NCI-H187 treated with DMSO at 0.1 percent for 48 hours (cell line): Measurements from ENCODE around the gene ARVCF.

ENCODE experiments used
- DNase-seq: peaks from one replicate; lab custom pipeline; 2025; lab: John Stamatoyannopoulos, UW

The ARVCF gene

DNA sequence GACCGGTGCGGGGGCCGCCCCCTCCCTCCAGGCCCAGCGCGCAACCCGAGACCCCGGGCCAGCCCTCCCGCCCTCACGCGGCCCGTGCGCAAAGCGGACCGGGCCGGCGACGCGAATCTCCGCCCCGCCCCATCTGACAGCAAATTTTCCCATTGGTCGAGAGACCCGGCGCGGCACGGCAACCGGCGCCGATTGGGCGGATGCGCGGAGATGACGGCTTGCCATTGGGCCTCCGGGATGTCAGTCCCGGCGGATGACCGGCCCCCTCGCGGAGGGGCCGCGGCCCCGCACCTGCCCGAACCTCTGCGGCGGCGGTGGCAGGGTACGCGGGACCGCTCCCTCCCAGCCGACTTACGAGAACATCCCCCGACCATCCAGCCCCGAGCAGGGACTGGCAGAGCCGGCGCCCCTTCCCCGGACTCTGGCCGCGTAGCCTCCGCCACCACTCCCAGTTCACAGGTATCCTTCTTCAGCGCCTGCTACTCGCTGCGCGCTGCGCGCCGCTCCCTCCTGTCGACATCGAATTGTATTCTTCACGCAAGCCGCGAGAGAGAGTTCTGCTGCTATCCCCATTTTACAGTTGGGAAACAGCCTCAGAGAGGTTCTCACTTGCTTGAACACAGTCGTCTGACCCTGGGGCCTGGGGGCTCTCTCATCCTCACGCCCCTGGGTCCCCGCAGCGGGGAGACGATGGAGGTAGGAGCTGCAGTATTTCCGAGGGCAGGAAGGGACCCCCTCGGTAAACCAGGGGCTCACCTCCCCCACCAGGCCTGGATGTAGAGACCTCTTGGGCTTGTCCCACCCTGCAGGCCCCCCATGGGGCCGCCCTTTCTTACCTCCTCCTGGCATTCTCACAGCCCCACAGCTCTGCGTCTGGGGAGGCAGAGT, at the start of gene ARVCF:
Gene ARVCF, minus strand, starts transcription at position 90 of the 888 bp plus-strand sequence. CDS start 26,029 bp downstream, outside the sequence.
- DNase-seq = no peak

GRCh38 chr22:20065896-20066616, 49.4 kb upstream of the ARVCF start:
- no peak for DNase-seq

GRCh38 chr22:20064545-20065262, 48.1 kb upstream of the ARVCF start:
- no peak for DNase-seq

DNA sequence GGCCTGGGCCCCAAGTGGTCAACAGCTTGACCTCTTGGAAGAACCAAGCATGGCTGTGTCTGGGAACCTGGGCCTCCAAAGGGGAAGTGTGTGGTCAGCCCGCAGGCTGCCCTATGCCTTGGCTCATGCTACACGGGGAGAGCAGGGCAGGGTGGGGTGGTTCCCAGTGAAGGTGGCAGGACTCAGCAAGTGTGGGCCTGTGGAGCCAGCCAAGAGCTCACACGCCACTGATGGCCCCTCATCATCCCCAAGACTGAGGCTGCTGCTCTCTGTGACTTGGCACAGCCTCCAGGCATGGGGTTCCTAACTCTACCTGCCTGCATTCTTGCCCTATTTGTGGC, 47.5 kb upstream of the ARVCF start:
- no peak for DNase-seq

- DNase-seq = no peak
Measured at GRCh38 chr22:20063271-20064139, 46.9 kb upstream of the ARVCF start.

DNA sequence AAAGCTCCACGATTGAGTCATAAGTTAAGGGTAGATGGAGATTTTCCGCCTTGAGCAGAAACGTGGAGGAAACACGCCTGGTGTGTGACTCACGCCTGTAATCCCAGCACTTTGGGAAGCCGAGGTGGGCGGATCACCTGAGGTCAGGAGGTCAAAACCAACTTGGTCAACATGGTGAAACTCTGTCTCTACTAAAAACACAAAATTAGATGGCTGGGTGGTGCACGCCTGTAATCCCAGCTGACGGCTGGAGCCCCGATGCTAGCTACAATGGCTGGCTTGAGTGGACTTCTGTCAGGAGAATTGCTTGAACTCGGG, 46.1 kb upstream of the ARVCF start:
- DNase-seq = no peak

GRCh38 chr22:20062043-20062765, 45.6 kb upstream of the ARVCF start:
- DNase-seq = no peak

GRCh38 chr22:20061481-20061861, 44.8 kb upstream of the ARVCF start:
- no peak for DNase-seq

DNA sequence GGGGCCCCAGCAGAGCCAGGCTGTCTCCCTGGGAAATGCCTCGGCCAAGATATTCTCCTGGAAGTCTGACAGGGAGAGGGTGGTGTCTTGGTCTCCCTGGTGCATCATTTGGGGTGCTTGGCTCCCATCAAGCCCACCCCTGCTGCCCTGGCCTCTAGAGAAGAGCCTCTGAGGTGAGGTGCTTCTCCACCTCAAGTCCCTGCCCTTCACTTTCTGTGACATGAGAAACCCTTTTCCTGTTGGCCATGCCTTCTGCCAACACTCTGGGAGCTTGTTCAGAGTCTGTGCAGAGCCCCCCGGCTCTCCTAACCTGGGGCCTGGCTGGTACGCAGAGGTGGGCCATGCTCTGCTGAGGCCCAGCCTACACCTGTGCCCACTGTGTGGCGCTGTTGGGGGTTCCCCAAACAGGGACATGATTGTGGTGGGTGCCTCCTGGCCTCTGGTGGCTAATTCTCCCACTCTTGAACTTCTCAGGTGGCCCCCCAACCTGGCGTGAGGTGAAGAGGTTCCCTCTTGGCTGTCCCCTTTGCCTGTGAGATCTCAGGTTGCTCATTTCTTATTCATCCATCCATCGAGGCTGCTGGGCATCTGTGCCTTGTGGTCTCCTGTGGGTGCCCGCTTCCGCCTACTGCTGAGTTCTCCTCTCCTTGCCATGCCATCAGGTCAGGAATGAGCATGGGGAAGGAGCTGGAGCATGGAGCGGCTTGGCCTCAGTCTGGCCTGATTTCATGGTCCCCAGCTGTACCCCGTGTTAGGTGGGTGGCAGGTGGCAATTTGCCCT, 44.3 kb upstream of the ARVCF start:
- DNase-seq = no peak

DNA sequence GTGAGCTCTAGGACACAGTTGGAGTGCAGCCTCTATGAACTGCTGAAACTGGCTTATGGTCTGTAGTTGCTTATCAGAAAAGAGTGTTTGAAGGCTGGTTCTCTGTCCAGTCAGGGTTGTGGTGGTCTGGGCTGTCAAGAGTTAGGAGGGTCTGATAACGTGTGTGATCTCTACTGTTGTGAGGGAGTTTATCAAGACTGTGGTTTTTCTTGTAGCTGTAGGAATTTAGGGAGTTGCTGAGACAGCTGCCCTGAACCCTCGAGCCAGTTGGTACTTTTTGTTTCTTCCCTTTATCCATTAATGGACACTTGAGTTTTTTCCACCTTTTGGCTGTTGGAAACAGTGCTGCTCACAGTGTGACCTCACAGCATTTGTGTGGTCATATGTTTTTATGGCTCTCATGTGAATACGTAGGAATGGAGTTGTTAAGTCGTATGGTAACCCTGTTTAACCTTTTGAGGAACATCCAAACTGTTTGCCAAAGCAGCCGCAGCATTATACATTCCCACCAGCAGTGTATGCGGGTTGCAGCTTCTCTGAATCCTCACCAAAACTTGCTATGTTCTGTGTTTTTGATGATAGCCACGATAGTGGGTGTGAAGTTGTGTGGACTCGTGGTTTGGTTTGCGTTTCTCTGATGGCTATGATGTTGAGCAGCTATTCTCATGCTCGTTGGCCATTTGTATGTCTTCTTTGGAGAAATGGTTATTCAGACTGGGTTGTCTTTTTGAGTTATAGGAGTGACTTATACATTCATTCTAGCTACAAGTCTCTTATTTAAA, 42.6 kb upstream of the ARVCF start:
- no peak for DNase-seq

GRCh38 chr22:20057596-20058268, 41.1 kb upstream of the ARVCF start:
- DNase-seq = no peak

DNA sequence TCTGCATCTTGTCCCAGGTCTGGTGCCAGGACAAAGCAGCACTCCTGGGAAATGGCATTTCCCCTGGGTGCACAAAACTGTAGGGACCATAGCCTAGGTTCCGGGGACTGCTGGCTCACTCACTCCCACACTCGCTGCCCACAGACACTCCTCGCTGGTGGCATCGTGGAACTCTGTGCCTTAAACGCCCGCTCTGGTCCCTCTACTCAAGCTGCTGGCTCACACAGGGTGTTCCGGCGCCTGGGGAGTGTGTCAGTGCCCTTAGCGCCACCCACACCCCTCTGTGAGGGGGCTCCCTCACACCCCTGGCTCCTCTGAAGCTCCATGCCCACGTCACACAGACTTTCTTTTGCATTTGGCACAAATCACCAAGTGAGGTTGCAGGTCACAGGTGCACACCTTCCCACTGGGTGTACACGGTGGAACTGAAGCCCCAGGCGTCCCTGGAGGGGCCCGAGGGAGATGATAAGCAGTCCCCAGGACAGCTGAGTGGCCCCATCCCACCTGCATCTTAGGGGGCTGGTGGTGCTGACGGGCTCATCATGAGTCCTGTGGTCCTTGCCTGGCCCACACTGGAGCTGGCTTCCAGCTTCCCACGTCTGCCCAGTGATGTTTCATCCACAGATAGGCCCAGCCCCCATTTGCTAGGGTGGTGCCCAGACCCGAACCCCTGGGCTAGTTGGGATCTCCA, 40.2 kb upstream of the ARVCF start:
- DNase-seq = no peak

DNA sequence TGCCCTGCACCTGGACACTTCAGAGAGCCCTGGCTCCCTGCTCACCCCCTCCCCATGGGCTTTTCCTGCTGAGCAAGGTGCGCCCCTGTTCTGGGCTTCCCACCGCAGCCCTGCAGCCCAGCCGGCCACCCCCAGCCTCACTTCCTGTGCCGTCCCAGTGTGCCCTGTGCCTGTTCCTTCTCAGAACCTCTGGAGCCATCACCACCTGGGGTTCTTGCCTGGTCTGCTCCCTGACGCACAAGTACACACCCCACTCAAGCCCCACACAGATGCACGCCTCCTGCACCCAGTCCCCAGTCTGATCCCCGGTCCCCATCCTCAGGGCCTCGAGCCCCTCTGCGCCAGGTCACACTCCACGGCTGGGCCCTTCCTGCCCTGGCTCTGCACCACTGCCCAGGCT, 39.5 kb upstream of the ARVCF start:
- DNase-seq = no peak

DNA sequence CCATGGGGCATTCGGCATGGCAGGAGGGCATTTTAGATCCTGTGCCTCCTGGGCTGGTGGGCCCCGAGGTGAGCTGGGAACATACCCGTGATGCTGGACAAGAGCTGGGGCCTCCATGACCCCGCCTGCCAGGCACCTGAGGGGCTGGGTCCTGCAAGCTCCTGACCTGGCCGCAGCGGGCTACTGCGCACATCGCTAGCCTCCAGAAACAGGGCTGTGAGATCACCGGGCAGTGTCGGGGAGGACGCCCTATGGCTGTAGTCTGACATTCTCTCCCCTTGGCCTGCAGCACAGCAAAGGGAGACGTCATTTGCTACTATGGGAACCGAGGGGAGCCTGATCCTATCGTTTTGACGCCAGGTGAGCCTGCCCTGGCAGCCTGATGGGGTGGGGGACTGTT, 39.0 kb upstream of the ARVCF start:
- no peak for DNase-seq

- DNase-seq = no peak
Measured at GRCh38 chr22:20055144-20055543, 38.5 kb upstream of the ARVCF start.

DNA sequence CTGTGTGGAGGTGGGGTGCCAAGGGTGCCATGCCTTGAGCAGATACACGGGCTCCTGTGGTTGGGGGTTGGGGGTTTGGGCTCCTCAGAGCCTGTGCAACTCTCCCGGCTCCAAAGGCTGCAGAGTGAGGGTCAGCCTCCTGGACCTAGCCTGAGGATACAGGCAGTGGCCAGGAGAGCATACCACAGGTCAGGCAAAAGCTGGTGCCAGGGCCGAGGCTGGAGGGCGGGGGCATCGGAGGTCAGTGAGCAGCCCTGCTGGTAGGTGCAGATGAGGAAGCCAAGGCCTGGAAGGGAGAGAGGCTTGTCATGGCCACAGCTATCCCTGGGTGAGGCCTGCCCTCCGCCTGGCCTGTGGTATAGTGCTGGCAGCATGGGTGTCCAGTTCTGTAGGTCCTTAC, 37.9 kb upstream of the ARVCF start:
- DNase-seq = no peak

GRCh38 chr22:20054034-20054427, 37.4 kb upstream of the ARVCF start:
- no peak for DNase-seq

DNA sequence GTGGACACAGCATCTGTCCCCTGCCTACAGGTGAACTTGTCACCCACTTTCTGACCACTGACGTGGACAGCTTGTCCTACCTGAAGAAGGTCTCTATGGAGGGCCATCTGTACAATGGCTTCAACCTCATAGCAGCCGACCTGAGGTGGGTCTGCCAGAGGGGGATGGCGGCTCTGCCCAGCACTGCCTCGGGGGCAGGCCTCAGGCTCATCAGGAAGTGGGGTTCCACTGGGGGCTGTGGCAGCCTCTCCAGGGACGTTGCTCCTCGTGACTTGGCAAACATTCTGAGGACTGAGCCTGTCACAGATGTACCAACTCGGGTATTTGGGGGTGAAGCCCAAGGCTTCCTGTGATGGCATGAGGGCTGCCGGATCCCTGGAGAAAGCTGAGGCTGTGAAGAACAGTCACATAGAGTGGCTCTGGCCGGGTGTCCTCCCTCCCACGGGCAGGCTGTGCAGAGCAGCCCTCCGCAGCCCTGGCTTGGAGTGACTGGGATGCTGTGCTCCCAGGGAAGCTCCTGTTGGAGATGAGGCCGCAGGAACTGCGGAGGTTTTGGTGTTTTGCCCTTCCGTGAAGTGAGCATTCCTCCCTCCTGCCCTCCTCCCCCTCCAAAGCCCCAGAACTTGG, 36.9 kb upstream of the ARVCF start:
- DNase-seq = no peak
